Small intestine (tissue), 7 donors: Measurements from ENCODE around the gene NOL4. TPM values are rescaled to one million over a fixed set of nuclear protein-coding genes. Genes with fewer than 3 reads are reported as not detected.

Experiments used
- DNase-seq, 2 donors: peaks; one replicate each; pipeline versions ENCODE4 v3.0.0 to v3.0.0-alpha.2; 2013
- FAIRE-seq: peaks from 2 replicates; lab custom pipeline; 2012; peaks lifted over from hg19 to GRCh38; lab: Jason Lieb, UNC
- H3K27ac ChIP-seq, 3 donors: one replicate each; pipeline ENCODE4 v1.5.1; 2013; ENCODE audit warnings: low read length in 2 of 3, mild to moderate bottlenecking in 2 of 3, control low read depth in 1 of 3, inconsistent platforms in 1 of 3, low read depth in 1 of 3, moderate library complexity in 1 of 3
- H3K27me3 ChIP-seq, 3 donors: one replicate each; pipeline ENCODE4 v1.6.1; 2013; ENCODE audit warnings: low read length in 3 of 3, inconsistent platforms in 1 of 3; ENCODE audit not compliant: control insufficient read depth in 3 of 3, insufficient read depth in 3 of 3
- H3K36me3 ChIP-seq, 3 donors: one replicate each; pipeline ENCODE4 v1.6.1; 2013; ENCODE audit warnings: low read length in 3 of 3, inconsistent platforms in 1 of 3, low read depth in 1 of 3, mild to moderate bottlenecking in 1 of 3, moderate library complexity in 1 of 3; ENCODE audit not compliant: control insufficient read depth in 3 of 3, insufficient read depth in 2 of 3
- H3K4me1 ChIP-seq, 3 donors: one replicate each; pipeline ENCODE4 v1.6.1; 2013; ENCODE audit warnings: low read length in 2 of 3, inconsistent platforms in 1 of 3, low read depth in 1 of 3, mild to moderate bottlenecking in 1 of 3, moderate library complexity in 1 of 3; ENCODE audit not compliant: control insufficient read depth in 3 of 3, insufficient read depth in 2 of 3
- H3K4me3 ChIP-seq, 3 donors: one replicate each; pipeline ENCODE4 v1.5.1; 2013; ENCODE audit warnings: low read length in 3 of 3, control low read depth in 1 of 3, inconsistent platforms in 1 of 3, low read depth in 1 of 3, mild to moderate bottlenecking in 1 of 3, moderate library complexity in 1 of 3
- H3K9me3 ChIP-seq, 2 donors: one replicate each; pipeline ENCODE4 v1.6.1; 2013; ENCODE audit warnings: low read depth in 1 of 2, low read length in 1 of 2; ENCODE audit not compliant: control insufficient read depth in 2 of 2, insufficient read depth in 1 of 2
- WGBS, 3 donors: extraction: QIAGEN DNeasy Blood & Tissue Kit; methylation state at CpG; one replicate each; pipeline ENCODE4 v1.1.7; 2013; 5-methylcytosine and 5-hydroxymethylcytosine counted together
- polyA plus RNA-seq, 4 donors: library from polyadenylated mRNA; stranded (reverse) in 3 of 4; unstranded in 1 of 4; fragments of 200-250 nt in 3 of 4; fragments of 120-200 nt in 1 of 4; gene quantifications; one replicate each; pipeline versions ENCODE4 v1.2.1 to v1.2.3, GENCODE V29; 2013
- donor health status: healthy with polysubstance abuse.
- donor health status: control.
- donor health status: control.
- donor health status: Bipolar disorder and iron deficiency.
- donor health status: healthy.

Gene NOL4
- polyA plus RNA-seq, 4 donors: 0.21 to 15.8 TPM; not detected in 2

DNA sequence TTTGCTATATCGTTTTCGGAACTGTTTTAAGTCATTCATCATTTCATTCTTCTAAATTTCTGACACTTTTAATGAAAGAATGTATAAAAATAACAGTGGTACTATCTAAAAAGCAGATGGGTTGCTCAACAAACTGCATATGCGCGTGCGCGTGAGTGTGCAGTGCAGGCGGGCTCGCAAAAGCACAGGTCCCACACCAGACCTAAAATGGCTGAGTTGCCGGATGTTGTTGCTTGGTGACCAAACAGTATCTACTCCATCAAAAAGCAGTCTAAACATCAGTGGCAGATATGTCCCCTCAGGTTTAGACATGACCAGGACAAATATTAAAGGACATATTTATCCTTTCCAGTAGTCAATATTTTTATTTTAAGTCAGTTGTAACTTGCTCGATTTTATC lies 5.1 kb downstream of the NOL4 start:
- H3K9me3 ChIP-seq: no peaks in the 10 kb centered on the region
- peaks cover 0 to 5% (median 0%) of the 10 kb centered on the region in 3 donors for H3K4me1 ChIP-seq
- H3K27ac ChIP-seq: no peak overlapping the region
- WGBS, 3 donors: 90 to 92% (median 91%) methylated on average over 10 of the region's 10 CpGs
- FAIRE-seq (no peak), DNase-seq (no peak)
- H3K4me3 ChIP-seq: no peak overlapping the region
- H3K27me3 ChIP-seq: peaks cover under 1 to 30% (median 27%) of the 10 kb centered on the region in 3 donors
- no peaks in the 10 kb centered on the region for H3K36me3 ChIP-seq

DNA sequence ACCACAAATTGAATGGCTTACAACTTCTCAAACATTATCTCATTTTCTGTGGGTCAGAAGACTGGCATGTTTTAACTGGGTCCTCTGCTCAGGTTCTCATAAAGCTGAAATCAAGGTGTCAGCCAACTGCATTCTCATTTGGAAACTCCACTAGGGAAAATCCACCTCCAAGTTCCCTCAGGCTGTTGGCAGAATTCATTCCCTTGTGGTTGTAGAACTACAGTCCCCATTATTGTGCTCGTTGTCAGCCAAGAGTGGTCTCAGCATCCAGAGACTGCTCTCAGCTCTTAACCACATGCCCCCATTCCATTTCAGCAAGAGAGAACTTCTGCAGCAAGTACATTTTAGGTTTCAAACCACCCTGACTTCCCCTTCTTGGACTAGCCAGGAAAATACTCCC lies 12.2 kb downstream of the NOL4 start:
- 32 to 65% (median 35%) methylated on average over 1 of the region's 1 CpG for WGBS, 3 donors
- no peak overlapping the region for H3K27ac ChIP-seq
- no peak for DNase-seq
- no peak overlapping the region for H3K4me3 ChIP-seq
- H3K36me3 ChIP-seq: no peaks in the 10 kb centered on the region
- FAIRE-seq: no peak
- H3K9me3 ChIP-seq: peaks cover 0 to 4% of the 10 kb centered on the region in 2 donors
- no peaks in the 10 kb centered on the region for H3K27me3 ChIP-seq
- no peaks in the 10 kb centered on the region for H3K4me1 ChIP-seq

DNA sequence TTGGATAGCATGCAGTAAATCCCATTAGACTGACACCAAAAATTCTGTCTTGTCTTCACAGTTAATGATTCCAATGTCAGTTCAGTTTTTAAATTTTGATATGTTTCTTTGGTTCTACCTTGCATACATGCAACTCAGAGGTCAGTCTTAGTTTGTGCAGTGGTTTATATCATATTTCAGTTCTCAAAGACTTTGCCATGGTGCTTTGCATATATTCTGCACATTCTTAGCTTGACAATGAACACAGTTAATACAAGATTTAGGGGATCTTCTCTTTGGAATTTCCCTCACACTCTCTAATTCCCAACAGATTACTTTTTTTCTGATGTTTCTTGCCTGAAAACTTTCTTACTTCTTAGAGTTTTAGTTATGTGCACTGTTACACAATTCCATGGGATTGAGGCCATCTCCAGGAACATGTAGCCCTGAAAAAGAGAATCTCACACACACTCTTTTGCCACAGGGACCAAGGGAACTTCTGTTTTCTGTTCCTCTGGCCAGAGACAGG lies 17.3 kb downstream of the NOL4 start:
- Histone ChIP-seq H3K27me3 (no peaks in the 10 kb centered on the region), H3K27ac (no peak overlapping the region), H3K4me3 (no peak overlapping the region), H3K9me3 (peaks cover 0 to 4% of the 10 kb centered on the region in 2 donors), H3K36me3 (no peaks in the 10 kb centered on the region), H3K4me1 (no peaks in the 10 kb centered on the region)
- FAIRE-seq (no peak), DNase-seq (no peak)

DNA sequence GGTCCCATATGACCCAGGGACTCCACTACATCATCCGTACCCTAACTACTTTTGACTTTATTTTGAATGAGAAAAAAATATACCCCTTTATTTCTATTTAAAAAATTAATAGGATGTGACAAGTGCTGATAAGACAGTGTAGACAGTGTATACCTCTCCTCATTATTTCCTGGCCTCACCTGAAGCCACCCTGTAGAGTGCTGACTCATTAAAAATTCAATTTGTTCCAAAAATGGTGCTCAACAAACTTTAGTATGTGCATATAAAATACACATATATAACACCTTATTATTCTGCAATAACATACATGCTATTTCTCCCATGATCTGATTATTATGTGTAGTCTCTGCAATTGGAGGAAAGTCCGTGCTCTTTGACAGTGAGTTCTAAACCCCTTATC lies 20.8 kb downstream of the NOL4 start:
- Histone ChIP-seq H3K36me3 (no peaks in the 10 kb centered on the region), H3K9me3 (peaks cover 0 to 4% of the 10 kb centered on the region in 2 donors), H3K27ac (no peak overlapping the region), H3K4me1 (no peaks in the 10 kb centered on the region), H3K27me3 (no peaks in the 10 kb centered on the region), H3K4me3 (no peak overlapping the region)
- DNase-seq (no peak), FAIRE-seq (no peak)
- WGBS, 3 donors: 66 to 82% (median 69%) methylated on average over 2 of the region's 2 CpGs

DNA sequence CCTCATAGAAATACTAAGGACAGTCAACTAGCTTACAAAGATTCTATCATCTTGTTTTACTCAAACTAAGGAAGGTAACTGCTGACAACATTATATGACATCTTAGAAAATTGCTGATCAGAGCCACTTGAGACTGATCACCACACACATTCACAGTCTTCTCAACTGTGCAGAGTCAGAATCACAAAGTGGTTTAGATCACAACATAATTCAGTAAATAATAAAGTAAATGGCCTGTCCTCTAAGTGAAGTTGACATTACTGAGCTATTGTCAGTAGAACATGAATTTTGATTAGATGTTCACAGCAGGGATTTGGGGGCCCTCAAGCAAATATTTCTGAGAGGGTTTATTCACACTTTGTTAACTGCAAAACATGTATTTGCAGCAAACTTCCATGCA lies 28.5 kb downstream of the NOL4 start:
- no peak for FAIRE-seq
- no peak for DNase-seq
- no peaks in the 10 kb centered on the region for H3K27me3 ChIP-seq
- no peaks in the 10 kb centered on the region for H3K4me1 ChIP-seq
- no peaks in the 10 kb centered on the region for H3K9me3 ChIP-seq
- no peak overlapping the region for H3K4me3 ChIP-seq
- no peak overlapping the region for H3K27ac ChIP-seq
- H3K36me3 ChIP-seq: no peaks in the 10 kb centered on the region

DNA sequence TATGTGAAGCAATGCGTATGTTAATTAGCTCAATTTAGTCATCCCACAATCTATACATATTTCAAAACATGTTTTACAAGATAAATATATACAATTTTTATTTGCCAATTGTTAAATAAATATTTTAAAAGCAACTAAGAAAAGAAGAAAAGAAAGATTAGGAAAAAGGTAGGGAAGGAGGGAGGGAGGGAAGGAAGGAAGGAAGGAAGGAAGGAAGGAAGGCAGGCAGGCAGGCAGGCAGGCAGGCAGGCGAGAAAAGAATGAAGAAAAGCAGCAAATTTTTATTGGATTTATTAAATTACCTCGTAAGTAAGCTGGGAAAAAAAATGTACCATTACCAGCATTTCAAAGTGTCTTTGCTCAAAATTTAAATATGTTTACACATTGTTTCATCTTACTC lies 30.5 kb downstream of the NOL4 start:
- WGBS, 3 donors: 63 to 73% (median 72%) methylated on average over 3 of the region's 3 CpGs
- FAIRE-seq (no peak), DNase-seq (no peak)
- Histone ChIP-seq H3K36me3 (no peaks in the 10 kb centered on the region), H3K4me1 (no peaks in the 10 kb centered on the region), H3K9me3 (no peaks in the 10 kb centered on the region), H3K4me3 (no peak overlapping the region), H3K27ac (no peak overlapping the region), H3K27me3 (no peaks in the 10 kb centered on the region)

- H3K36me3 ChIP-seq: no peaks in the 10 kb centered on the region
- H3K27me3 ChIP-seq: no peaks in the 10 kb centered on the region
- DNase-seq (no peak), FAIRE-seq (no peak)
- 51 to 64% (median 62%) methylated on average over 3 of the region's 3 CpGs for WGBS, 3 donors
- H3K27ac ChIP-seq: no peak overlapping the region
- no peak overlapping the region for H3K4me3 ChIP-seq
- H3K9me3 ChIP-seq: no peaks in the 10 kb centered on the region
- no peaks in the 10 kb centered on the region for H3K4me1 ChIP-seq
Observed at GRCh38 chr18:34189656-34190435, 34.9 kb downstream of the NOL4 start.
